Left lung (tissue), 10 donors: ENCODE results near the gene YIF1A. TPM values are rescaled to one million over a fixed set of nuclear protein-coding genes. Genes with fewer than 3 reads are reported as not detected.

ENCODE experiments used
- ATAC-seq: fragments of 200-7000 bp; cut with Tn5 transposase; one replicate; pipeline ENCODE4 v1.9.1; 2020; ENCODE audit warnings: moderate library complexity
- DNase-seq, 4 donors: peaks; one replicate each; pipeline ENCODE4 v3.0.0-alpha.2; 2013 to 2020
- H3K27ac ChIP-seq, 2 donors: fragments of 200-600 bp; sonication (generic) in 1 of 2; one replicate each; pipeline versions ENCODE4 v1.5.0 to v1.8.0; 2020 to 2021
- H3K27me3 ChIP-seq, 2 donors: fragments of 200-600 bp; sonication (generic) in 1 of 2; one replicate each; pipeline versions ENCODE4 v1.5.0 to v1.8.0; 2020 to 2021
- H3K36me3 ChIP-seq, 2 donors: fragments of 200-600 bp; sonication (generic) in 1 of 2; one replicate each; pipeline versions ENCODE4 v1.5.0 to v1.8.0; 2020 to 2021
- H3K4me1 ChIP-seq, 2 donors: fragments of 200-600 bp; one replicate each; pipeline ENCODE4 v1.8.0; 2021
- H3K4me3 ChIP-seq, 2 donors: fragments of 200-600 bp; sonication (generic) in 1 of 2; one replicate each; pipeline versions ENCODE4 v1.5.0 to v1.8.0; 2020 to 2021; ENCODE audit warnings: mild to moderate bottlenecking in 1 of 2
- H3K9me3 ChIP-seq, 2 donors: fragments of 200-600 bp; sonication (generic) in 1 of 2; one replicate each; pipeline versions ENCODE4 v1.5.0 to v1.8.0; 2020 to 2021
- CTCF ChIP-seq, 2 donors: fragments of 200-600 bp; sonication (generic) in 1 of 2; IDR thresholded peaks; one replicate each; pipeline versions ENCODE4 v1.5.0 to v1.8.0; 2021; ENCODE audit warnings: antibody characterized with exemption in 2 of 2
- intact Hi-C, 2 donors: fragments of 100-400 bp; cut with DNase I; formaldehyde crosslinking; loops; one replicate each; pipeline versions ENCODE4 v1.11.2 to v1.14.2; 2022
- polyA plus RNA-seq, 6 donors: library from polyadenylated mRNA; unstranded; fragments of 120-200 nt; gene quantifications; one replicate each; pipeline ENCODE4 v1.2.1, GENCODE V29; 2013; ENCODE audit not compliant: insufficient read length in 6 of 6
- total RNA-seq, 2 donors: library from RNA; stranded (reverse); fragmentation: NEBNext Ultra II Directional; extraction: Animal tissue kit (Norgen Biotek cat#: 25700); gene quantifications; one replicate each; pipeline ENCODE4 v1.2.1, GENCODE V29; 2021
- donor health status: DM: no; HTN: yes; CAD: no.
- donor health status: DM: no; HTN: no; CAD: no.

Gene YIF1A
- total and polyA plus RNA-seq, 8 donors, result 32.9 to 118 (median 45.9) TPM

- no peaks in the 10 kb centered on the region for H3K27me3 ChIP-seq
- no peak for TF ChIP-seq CTCF (IDR thresholded peaks at IDR 0.05)
- H3K36me3 ChIP-seq, result peaks cover 0 to 76% of the 10 kb centered on the region in 2 donors
- DNase-seq (no peak), ATAC-seq (no peak)
- no peak overlapping the region for H3K27ac ChIP-seq
- intact Hi-C loops, result no loop called here
- no peak overlapping the region for H3K4me3 ChIP-seq
- no peaks in the 10 kb centered on the region for H3K9me3 ChIP-seq
- no peaks in the 10 kb centered on the region for H3K4me1 ChIP-seq
Measured at GRCh38 chr11:66242095-66242765, 46.7 kb downstream of the YIF1A start.

- Histone ChIP-seq H3K27me3 (no peaks in the 10 kb centered on the region), H3K36me3 (peaks cover 0 to 90% of the 10 kb centered on the region in 2 donors), H3K27ac (no peak overlapping the region), H3K4me1 (no peaks in the 10 kb centered on the region), H3K4me3 (no peak overlapping the region), H3K9me3 (no peaks in the 10 kb centered on the region)
- no peak for DNase-seq
- ATAC-seq, result no peak
- intact Hi-C loops, result no loop called here
- no peak for TF ChIP-seq CTCF (IDR thresholded peaks at IDR 0.05)
Measured at GRCh38 chr11:66240781-66241136, 48.2 kb downstream of the YIF1A start.

- DNase-seq, result no peak
- intact Hi-C loops, result no loop called here
- no peak for TF ChIP-seq CTCF (IDR thresholded peaks at IDR 0.05)
- ATAC-seq, result no peak
- H3K4me3 ChIP-seq, result no peak overlapping the region
- H3K36me3 ChIP-seq, result peaks cover 0 to 95% of the 10 kb centered on the region in 2 donors
- H3K27ac ChIP-seq, result no peak overlapping the region
- no peaks in the 10 kb centered on the region for H3K27me3 ChIP-seq
- no peaks in the 10 kb centered on the region for H3K9me3 ChIP-seq
- no peaks in the 10 kb centered on the region for H3K4me1 ChIP-seq
Measured at GRCh38 chr11:66239998-66240780, 48.8 kb downstream of the YIF1A start.

GRCh38 chr11:66239511-66239910, 49.4 kb downstream of the YIF1A start:
- Histone ChIP-seq H3K4me1 (no peaks in the 10 kb centered on the region), H3K9me3 (no peaks in the 10 kb centered on the region), H3K27me3 (no peaks in the 10 kb centered on the region), H3K27ac (no peak overlapping the region), H3K4me3 (no peak overlapping the region), H3K36me3 (peaks cover 0 to 96% of the 10 kb centered on the region in 2 donors)
- intact Hi-C loops, result no loop called here
- ATAC-seq (no peak), DNase-seq (no peak)
- no peak for TF ChIP-seq CTCF (IDR thresholded peaks at IDR 0.05)

GRCh38 chr11:66238786-66239413, 50.0 kb downstream of the YIF1A start:
- intact Hi-C loops, result no loop called here
- no peak overlapping the region for H3K27ac ChIP-seq
- H3K4me3 ChIP-seq, result no peak overlapping the region
- ATAC-seq, result no peak
- no peaks in the 10 kb centered on the region for H3K4me1 ChIP-seq
- no peak for DNase-seq
- no peaks in the 10 kb centered on the region for H3K27me3 ChIP-seq
- H3K9me3 ChIP-seq, result no peaks in the 10 kb centered on the region
- TF ChIP-seq CTCF (IDR thresholded peaks at IDR 0.05), result no peak
- H3K36me3 ChIP-seq, result peaks cover 0 to 97% of the 10 kb centered on the region in 2 donors
